Endothelial cell of umbilical vein (primary cell): ENCODE measurements around the gene MYO9A. TPM values are rescaled to one million over a fixed set of nuclear protein-coding genes. Genes with fewer than 3 reads are reported as not detected.

Experiments used
- BruUV-seq: library from RNA; stranded (reverse); fragments of 400-500 nt; replicated peaks from 2 replicates; lab custom pipeline; 2021; lab: Mats Ljungman, UMichigan
- CTCF ChIA-PET: fragments of 300-600, 350-600 bp; sonication (Branson Sonifier 250); formaldehyde crosslinking; loops from one replicate; lab custom pipeline; 2021; ENCODE audit warnings: antibody characterized with exemption, inconsistent platforms; lab: Charles Lee
- POLR2A ChIA-PET: fragments of 300-600, 350-600 bp; sonication (Branson Sonifier 250); formaldehyde crosslinking; loops from one replicate; lab custom pipeline; 2021; ENCODE audit warnings: antibody characterized with exemption, inconsistent platforms; lab: Charles Lee
- DNase-seq: peaks from one replicate; pipeline ENCODE4 v3.0.0-alpha.2; 2011; ENCODE audit warnings: low read depth, low spot score
- FAIRE-seq: peaks from 2 replicates; lab custom pipeline; 2011; peaks lifted over from hg19 to GRCh38; lab: Jason Lieb, UNC
- H2AFZ ChIP-seq: 2 replicates; pipeline ENCODE4 v1.6.0; 2012; ENCODE audit warnings: low read depth, low read length, control low read depth, inconsistent platforms
- H3K27ac ChIP-seq: 2 replicates; pipeline ENCODE4 v1.5.1; 2011; ENCODE audit warnings: low read depth, mild to moderate bottlenecking, control low read depth, low read length, moderate library complexity; ENCODE audit not compliant: insufficient read depth
- H3K27me3 ChIP-seq, 2 experiments: 2 replicates each; pipeline versions ENCODE4 v1.6.0 to v1.6.1; 2011; ENCODE audit warnings: low read length in 2 of 2, mixed read lengths in 1 of 2; ENCODE audit not compliant: control insufficient read depth in 2 of 2, insufficient read depth in 2 of 2
- H3K36me3 ChIP-seq, 2 experiments: 2 replicates in 1 of 2; 3 replicates in 1 of 2; pipeline ENCODE4 v1.5.1; 2011; ENCODE audit warnings: low read length in 2 of 2, mild to moderate bottlenecking in 1 of 2, moderate library complexity in 1 of 2; ENCODE audit not compliant: control insufficient read depth in 2 of 2, insufficient read depth in 2 of 2; ENCODE audit errors: extremely low read depth in 1 of 2
- H3K4me1 ChIP-seq: 3 replicates; pipeline ENCODE4 v1.5.1; 2011; ENCODE audit warnings: mild to moderate bottlenecking, low read length; ENCODE audit not compliant: control insufficient read depth, insufficient read depth; ENCODE audit errors: extremely low read depth
- H3K4me2 ChIP-seq: 2 replicates; pipeline ENCODE4 v1.6.1; 2011; ENCODE audit warnings: low read length, control low read depth, mixed read lengths; ENCODE audit not compliant: insufficient read depth
- H3K4me3 ChIP-seq, 3 experiments: fragments of 200-600 bp in 1 of 3; sonication (generic), shearing (Covaris generic) in 1 of 3; replicated peaks in 1 of 3; 2 replicates each; pipeline ENCODE4 v1.5.1; 2011 to 2016; ENCODE audit warnings: control low read depth in 3 of 3, low read length in 3 of 3, mild to moderate bottlenecking in 2 of 3, inconsistent platforms in 1 of 3, low read depth in 1 of 3, moderate library complexity in 1 of 3; ENCODE audit not compliant: insufficient read depth in 1 of 3
- H3K79me2 ChIP-seq: 2 replicates; pipeline ENCODE4 v1.6.0; 2012; ENCODE audit warnings: low read length, inconsistent platforms; ENCODE audit not compliant: control insufficient read depth, insufficient read depth
- H3K9ac ChIP-seq: replicated peaks from 2 replicates; pipeline ENCODE3; 2011; ENCODE audit warnings: low read length, control low read depth; ENCODE audit not compliant: insufficient read depth; ENCODE audit errors: extremely low read depth
- H3K9me1 ChIP-seq: replicated peaks from 3 replicates; pipeline ENCODE4 v1.6.0; 2011; ENCODE audit warnings: mild to moderate bottlenecking, low read length; ENCODE audit not compliant: control insufficient read depth, insufficient read depth; ENCODE audit errors: extremely low read depth
- H3K9me3 ChIP-seq: replicated peaks from 2 replicates; pipeline ENCODE4 v1.5.1; 2012; ENCODE audit warnings: low read length, inconsistent platforms; ENCODE audit not compliant: control insufficient read depth, insufficient read depth
- H4K20me1 ChIP-seq: replicated peaks from 2 replicates; pipeline ENCODE3; 2011; ENCODE audit warnings: mild to moderate bottlenecking, low read length; ENCODE audit not compliant: control insufficient read depth, insufficient read depth; ENCODE audit errors: extremely low read depth
- CTCF ChIP-seq, 2 donors: IDR thresholded peaks; 1 replicate in 1 of 2; 2 replicates in 1 of 2; pipeline ENCODE4 v1.5.1; 2011; ENCODE audit warnings: low read length in 2 of 2, mild to moderate bottlenecking in 2 of 2, moderate library complexity in 2 of 2, control low read depth in 1 of 2, inconsistent platforms in 1 of 2, low read depth in 1 of 2; ENCODE audit not compliant: insufficient read depth in 1 of 2; ENCODE audit errors: extremely low read depth in 1 of 2
- EZH2 ChIP-seq: IDR thresholded peaks from 2 replicates; pipeline ENCODE4 v1.6.1; 2012; ENCODE audit warnings: borderline replicate concordance, low read depth, mild to moderate bottlenecking, moderate library complexity, low read length, inconsistent platforms; ENCODE audit not compliant: severe bottlenecking
- FOS ChIP-seq: IDR thresholded peaks from 2 replicates; pipeline ENCODE4 v1.6.1; 2011; ENCODE audit warnings: mild to moderate bottlenecking, low read length, moderate library complexity, borderline replicate concordance; ENCODE audit not compliant: insufficient read depth
- GATA2 ChIP-seq: IDR thresholded peaks from 2 replicates; pipeline ENCODE4 v1.7.0; 2011; ENCODE audit warnings: low read depth, mild to moderate bottlenecking, moderate library complexity, mixed read lengths, low read length; ENCODE audit not compliant: insufficient read length, insufficient read depth
- JUN ChIP-seq: IDR thresholded peaks from 2 replicates; pipeline ENCODE4 v1.6.1; 2011; ENCODE audit warnings: borderline replicate concordance, low read depth; ENCODE audit not compliant: insufficient read length, insufficient read depth
- MAX ChIP-seq: IDR thresholded peaks from 2 replicates; pipeline ENCODE4 v1.6.1; 2011; ENCODE audit not compliant: insufficient read depth, insufficient read length
- MYC ChIP-seq: IDR thresholded peaks from one replicate; pipeline ENCODE4 v1.6.1; 2011; ENCODE audit warnings: mild to moderate bottlenecking, low read depth, low read length
- POLR2A ChIP-seq: IDR thresholded peaks from 2 replicates; pipeline ENCODE4 v1.6.1; 2012; ENCODE audit warnings: low read depth, mild to moderate bottlenecking, control low read depth, low read length
- POLR2AphosphoS5 ChIP-seq: IDR thresholded peaks from 2 replicates; pipeline ENCODE4 v1.6.1; 2012; ENCODE audit warnings: low read depth, mild to moderate bottlenecking, control low read depth, low read length, moderate library complexity; ENCODE audit not compliant: insufficient read depth
- dilution Hi-C: fragments of 300-500 bp; cut with MboI; formaldehyde crosslinking; loops from one replicate; pipeline ENCODE4 v1.15.0; 2019; ENCODE audit warnings: low sequenced_read_pairs; ENCODE audit not compliant: extremely low pct_ligation_motif_present
- intact Hi-C: fragments of 100-400 bp; cut with micrococcal nuclease; formaldehyde crosslinking; loops from one replicate; pipeline ENCODE4 v1.10.0; 2022
- polyA plus RNA-seq, 4 experiments: library from polyadenylated mRNA; depleted of rRNA in 3 of 4; stranded (reverse) in 3 of 4; unstranded in 1 of 4; fragments of >200 nt; gene quantifications; 2 replicates each; pipeline versions ENCODE4 v1.2.1 to v1.2.3, GENCODE V29; 2011 to 2012; ENCODE audit warnings: missing spikeins in 1 of 4
- total RNA-seq: library from RNA; stranded (reverse); gene quantifications from 2 replicates; pipeline ENCODE4 v1.2.3, GENCODE V29; 2021

MYO9A gene
- total and polyA plus RNA-seq, 2 donors (not counting 3 experiments of a cell fraction or from before 2014, with no cell fraction given), result 6.4 to 30.3 TPM

- Histone ChIP-seq H2AFZ (peak overlapping the region; percentile 13), H3K79me2 (no peaks in the 10 kb centered on the region), H3K9me1 (no peaks in the 10 kb centered on the region), H3K9me3 (no peaks in the 10 kb centered on the region), H3K4me3 (no peak overlapping the region), H4K20me1 (no peaks in the 10 kb centered on the region), H3K36me3 (no peaks in the 10 kb centered on the region), H3K27me3 (no peaks in the 10 kb centered on the region), H3K4me2 (no peak overlapping the region), H3K27ac (no peak overlapping the region), H3K4me1 (peaks cover 20% of the 10 kb centered on the region), H3K9ac (no peak overlapping the region)
- DNase-seq (no peak), FAIRE-seq (no peak)
- intact Hi-C loops, result loop anchor here (2.0 kb wide), 1 partner anchor 706 kb away; no protein-coding TSS in a partner anchor
- BruUV-seq, result no TSS peak
- TF ChIP-seq POLR2AphosphoS5 (no peak), POLR2A (no peak), GATA2 (no peak), FOS (no peak), JUN (no peak), MAX (no peak), CTCF (IDR thresholded peaks at IDR 0.05; ENCODE audit: extremely low read depth in 1 of 2, insufficient read depth in 1 of 2, low read depth in 1 of 2, low read length in 2 of 2) (no peak), EZH2 (no peak), MYC (no peak)
- CTCF ChIA-PET, result interaction anchor here (1.0 to 1.8 kb wide), 9 partner anchors 9 to 411 kb away, joined by 3 to 28 read pairs (median 3); no protein-coding TSS in a partner anchor
- dilution Hi-C loops, result no loop called here
- POLR2A ChIA-PET, result no interaction called here
Observed at GRCh38 chr15:72154316-72154715, 36.4 kb upstream of the MYO9A start.
